Pancreas (tissue), 10 donors: ENCODE results near the gene TBC1D5. TPM values are rescaled to one million over a fixed set of nuclear protein-coding genes. Genes with fewer than 3 reads are reported as not detected.

Experiments
- ATAC-seq, 4 donors: fragments of 200-7000 bp; cut with Tn5 transposase; one replicate each; pipeline versions ENCODE4 v1.8.0 to v1.9.1; 2020; ENCODE audit warnings: mild to moderate bottlenecking in 4 of 4, moderate library complexity in 4 of 4
- DNase-seq, 6 donors: peaks; one replicate each; pipeline ENCODE4 v3.0.0-alpha.2; 2020
- FAIRE-seq: peaks from 2 replicates; lab custom pipeline; 2012; peaks lifted over from hg19 to GRCh38; lab: Jason Lieb, UNC
- H3K27ac ChIP-seq, 4 donors: fragments of 200-600 bp; sonication (generic); 1 replicate in 3 of 4; 2 replicates in 1 of 4; pipeline versions ENCODE4 v1.5.0 to v1.8.0; 2020
- H3K27me3 ChIP-seq, 4 donors: fragments of 200-600 bp; one replicate each; pipeline ENCODE4 v1.8.0; 2021
- H3K36me3 ChIP-seq, 3 donors: fragments of 200-600 bp; sonication (generic) in 1 of 3; one replicate each; pipeline versions ENCODE4 v1.5.0 to v1.8.0; 2020 to 2021
- H3K4me1 ChIP-seq, 3 donors: fragments of 200-600 bp; one replicate each; pipeline ENCODE4 v1.8.0; 2021
- H3K4me3 ChIP-seq, 4 donors: fragments of 200-600 bp; sonication (generic) in 2 of 4; one replicate each; pipeline versions ENCODE4 v1.5.0 to v1.8.0; 2020 to 2021
- H3K9me3 ChIP-seq, 4 donors: fragments of 200-600 bp; one replicate each; pipeline ENCODE4 v1.8.0; 2021
- WGBS, 2 donors: extraction: QIAGEN DNeasy Blood & Tissue Kit; methylation state at CpG; one replicate each; pipeline ENCODE4 v1.1.7; 2013; 5-methylcytosine and 5-hydroxymethylcytosine counted together
- intact Hi-C, 3 donors: fragments of 100-400 bp; cut with DNase I; formaldehyde crosslinking; loops; one replicate each; pipeline versions ENCODE4 v1.11.1 to v1.14.2; 2022
- polyA plus RNA-seq, 2 donors: library from polyadenylated mRNA; stranded (reverse); fragments of 200-250 nt; gene quantifications; one replicate each; pipeline ENCODE4 v1.2.3, GENCODE V29; 2013
- total RNA-seq, 6 donors: library from RNA; stranded (reverse); fragmentation: NEBNext Ultra II Directional in 4 of 6; extraction: Animal tissue kit (Norgen Biotek cat#: 25700) in 4 of 6; gene quantifications; one replicate each; pipeline versions ENCODE4 v1.2.1 to v1.2.4, GENCODE V29; 2021 to 2023
- TF ChIP-seq, protein P1 (sequence below), 4 donors: fragments of 200-600 bp; sonication (generic) in 3 of 4; IDR thresholded peaks; one replicate each; pipeline versions ENCODE4 v1.5.0 to v1.8.0; 2021; ENCODE audit warnings: antibody characterized with exemption in 4 of 4
- donor health status: healthy with polysubstance abuse.
- donor health status: DM: no; HTN: no; CAD: no; lungs with moderate emphysema.
- donor health status: DM: no; HTN: no; CAD: no.
- donor health status: control.
- donor health status: control.
- donor health status: Bipolar disorder and iron deficiency.
- donor health status: DM: yes; HTN: yes; CAD: no.
- donor health status: DM: no; HTN: no; CAD: no.
- donor health status: DM: no; HTN: no; CAD: no.
- donor health status: DM: yes; HTN: yes; CAD: no.

The TBC1D5 gene
- total and polyA plus RNA-seq, 8 donors: 6.5 to 39.2 (median 19.9) TPM

DNA sequence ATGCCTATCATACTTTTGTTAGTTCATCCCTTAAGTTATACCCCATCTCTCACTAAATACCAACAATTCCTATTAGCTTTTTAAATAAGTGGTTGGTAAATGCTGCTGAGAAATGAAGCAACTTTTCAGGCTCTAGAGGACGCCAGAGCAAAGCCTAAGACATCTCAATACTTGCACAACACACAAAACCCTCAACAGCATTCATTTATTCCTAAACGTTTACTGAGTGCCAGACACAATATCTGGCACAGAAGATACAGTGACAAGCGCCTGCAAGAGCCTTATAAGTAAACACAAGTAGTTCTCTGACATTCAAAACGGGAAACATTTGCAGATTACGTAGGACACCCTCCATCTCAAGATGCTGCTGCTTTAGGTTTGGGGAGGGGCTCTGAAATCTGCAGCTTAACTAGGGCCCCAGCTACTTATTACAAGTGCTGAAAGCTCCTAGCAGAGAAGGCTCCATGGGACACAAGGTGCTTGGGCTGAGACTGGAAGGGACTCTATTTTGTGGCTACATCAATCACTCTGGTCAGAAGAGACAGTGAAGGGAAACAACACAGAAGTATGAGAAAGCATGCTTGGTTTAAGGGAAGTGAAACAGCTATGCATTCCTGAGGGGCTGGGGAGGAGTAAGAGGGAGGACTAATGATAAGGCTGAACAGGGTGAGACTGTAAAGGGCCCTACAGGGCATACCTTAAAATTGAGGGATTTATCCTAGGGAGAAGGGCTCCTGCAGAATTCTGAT lies 546.4 kb downstream of the TBC1D5 start:
- ATAC-seq (peak in 3 of 4 donors; percentile 32 to 53 (median 44)), DNase-seq (no peak), FAIRE-seq (no peak)
- H3K36me3 ChIP-seq: peaks cover 0 to under 1% (median 0%) of the 10 kb centered on the region in 3 donors
- WGBS, 2 donors: 43 to 48% methylated on average over 5 of the region's 5 CpGs
- peaks cover 6 to 14% (median 11%) of the 10 kb centered on the region in 3 donors for H3K4me1 ChIP-seq
- TF ChIP-seq, protein P1, sequence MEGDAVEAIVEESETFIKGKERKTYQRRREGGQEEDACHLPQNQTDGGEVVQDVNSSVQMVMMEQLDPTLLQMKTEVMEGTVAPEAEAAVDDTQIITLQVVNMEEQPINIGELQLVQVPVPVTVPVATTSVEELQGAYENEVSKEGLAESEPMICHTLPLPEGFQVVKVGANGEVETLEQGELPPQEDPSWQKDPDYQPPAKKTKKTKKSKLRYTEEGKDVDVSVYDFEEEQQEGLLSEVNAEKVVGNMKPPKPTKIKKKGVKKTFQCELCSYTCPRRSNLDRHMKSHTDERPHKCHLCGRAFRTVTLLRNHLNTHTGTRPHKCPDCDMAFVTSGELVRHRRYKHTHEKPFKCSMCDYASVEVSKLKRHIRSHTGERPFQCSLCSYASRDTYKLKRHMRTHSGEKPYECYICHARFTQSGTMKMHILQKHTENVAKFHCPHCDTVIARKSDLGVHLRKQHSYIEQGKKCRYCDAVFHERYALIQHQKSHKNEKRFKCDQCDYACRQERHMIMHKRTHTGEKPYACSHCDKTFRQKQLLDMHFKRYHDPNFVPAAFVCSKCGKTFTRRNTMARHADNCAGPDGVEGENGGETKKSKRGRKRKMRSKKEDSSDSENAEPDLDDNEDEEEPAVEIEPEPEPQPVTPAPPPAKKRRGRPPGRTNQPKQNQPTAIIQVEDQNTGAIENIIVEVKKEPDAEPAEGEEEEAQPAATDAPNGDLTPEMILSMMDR (IDR thresholded peaks at IDR 0.05): no peak
- no peak overlapping the region for H3K4me3 ChIP-seq
- H3K9me3 ChIP-seq: no peaks in the 10 kb centered on the region
- H3K27ac ChIP-seq: no peak overlapping the region
- intact Hi-C loops: no loop called here
- no peaks in the 10 kb centered on the region for H3K27me3 ChIP-seq

DNA sequence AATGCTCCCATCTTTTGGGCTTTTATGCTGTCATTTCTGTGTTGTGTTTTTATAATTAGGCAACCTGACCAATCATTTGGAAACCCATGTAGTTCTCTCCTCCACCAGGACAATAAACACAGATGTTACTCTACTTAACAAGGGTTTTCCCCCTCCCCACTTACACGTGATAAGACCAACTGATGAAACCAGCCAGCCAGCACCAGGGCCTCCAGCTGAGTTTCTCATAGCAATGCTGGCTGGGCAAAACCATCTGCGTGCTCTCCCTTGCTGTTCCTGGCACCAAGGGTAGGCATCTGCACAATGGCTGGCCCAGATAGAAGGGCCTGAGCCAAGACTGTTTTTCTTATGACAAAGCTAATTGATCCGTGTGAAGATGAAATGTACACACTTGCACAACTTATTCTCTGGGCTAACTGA lies 547.2 kb downstream of the TBC1D5 start:
- ATAC-seq (peak; percentile 83 to 94 (median 88)), DNase-seq (peak; percentile 18 to 63 (median 50)), FAIRE-seq (no peak)
- Histone ChIP-seq H3K4me3 (no peak overlapping the region), H3K27ac (peak overlapping the region in 1 of 4 donors; percentile 5), H3K27me3 (no peaks in the 10 kb centered on the region), H3K4me1 (peaks cover 6 to 14% (median 11%) of the 10 kb centered on the region in 3 donors), H3K36me3 (no peaks in the 10 kb centered on the region), H3K9me3 (no peaks in the 10 kb centered on the region)
- 9 to 13% methylated on average over 3 of the region's 3 CpGs for WGBS, 2 donors
- TF ChIP-seq, protein P1 (IDR thresholded peaks at IDR 0.05): no peak
- intact Hi-C loops: no loop called here

DNA sequence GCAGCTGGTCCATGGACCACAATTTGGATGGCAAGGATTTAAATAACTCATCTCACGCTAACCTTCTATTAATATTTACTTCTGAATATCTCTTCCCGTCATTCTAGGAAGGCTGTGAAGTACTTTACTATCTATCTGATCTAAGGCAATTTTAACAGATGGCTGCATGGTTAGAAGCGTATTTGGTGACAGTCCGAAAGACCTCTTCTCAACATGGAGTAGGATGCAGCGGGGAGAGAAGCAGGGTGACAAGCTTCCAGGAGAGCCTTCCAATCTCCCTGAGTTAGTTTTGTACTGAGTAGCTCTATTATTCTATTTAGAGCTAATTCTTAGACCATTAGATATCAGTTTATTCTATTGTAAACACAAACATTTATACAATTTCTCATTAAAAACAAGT lies 548.3 kb downstream of the TBC1D5 start:
- H3K27ac ChIP-seq: no peak overlapping the region
- ATAC-seq: no peak
- DNase-seq: no peak
- H3K9me3 ChIP-seq: no peaks in the 10 kb centered on the region
- no peaks in the 10 kb centered on the region for H3K36me3 ChIP-seq
- peaks cover 6 to 14% (median 11%) of the 10 kb centered on the region in 3 donors for H3K4me1 ChIP-seq
- FAIRE-seq: no peak
- H3K4me3 ChIP-seq: no peak overlapping the region
- TF ChIP-seq, protein P1 (IDR thresholded peaks at IDR 0.05): no peak
- intact Hi-C loops: no loop called here
- H3K27me3 ChIP-seq: no peaks in the 10 kb centered on the region
- 89 to 91% methylated on average over 5 of the region's 5 CpGs for WGBS, 2 donors

DNA sequence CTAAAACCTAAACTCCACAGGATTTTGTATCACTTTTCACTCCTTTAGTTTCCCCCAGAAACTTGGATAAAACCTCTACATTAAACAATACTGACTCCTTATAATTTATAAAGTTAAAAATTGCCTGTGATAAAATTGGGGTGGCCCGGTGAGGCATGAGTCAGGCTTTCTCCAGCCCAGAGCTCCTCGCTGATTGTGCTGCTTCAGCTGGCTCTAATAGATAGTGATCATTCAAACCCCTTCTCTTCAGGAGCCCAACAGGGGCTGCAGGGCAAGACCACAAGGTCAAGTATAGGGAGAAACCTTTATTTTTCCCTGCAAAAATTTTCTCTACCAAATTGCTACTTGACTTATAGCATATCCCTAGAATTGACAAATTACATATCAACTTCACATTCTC lies 549.4 kb downstream of the TBC1D5 start:
- 95 to 100% methylated on average over 2 of the region's 2 CpGs for WGBS, 2 donors
- Histone ChIP-seq H3K27ac (no peak overlapping the region), H3K36me3 (no peaks in the 10 kb centered on the region), H3K4me1 (peaks cover 6 to 14% (median 11%) of the 10 kb centered on the region in 3 donors), H3K9me3 (no peaks in the 10 kb centered on the region), H3K4me3 (no peak overlapping the region), H3K27me3 (no peaks in the 10 kb centered on the region)
- FAIRE-seq (no peak), ATAC-seq (no peak), DNase-seq (no peak)
- TF ChIP-seq, protein P1 (IDR thresholded peaks at IDR 0.05): no peak
- intact Hi-C loops: no loop called here
